IPS DF 4.7 (cell line): ENCODE data around the gene LHFPL6.

Source experiments
- DNase-seq: peaks from one replicate; pipeline ENCODE4 v3.0.0-alpha.2; 2013; ENCODE audit warnings: low spot score; ENCODE audit errors: extremely low read depth

LHFPL6 gene

DNA sequence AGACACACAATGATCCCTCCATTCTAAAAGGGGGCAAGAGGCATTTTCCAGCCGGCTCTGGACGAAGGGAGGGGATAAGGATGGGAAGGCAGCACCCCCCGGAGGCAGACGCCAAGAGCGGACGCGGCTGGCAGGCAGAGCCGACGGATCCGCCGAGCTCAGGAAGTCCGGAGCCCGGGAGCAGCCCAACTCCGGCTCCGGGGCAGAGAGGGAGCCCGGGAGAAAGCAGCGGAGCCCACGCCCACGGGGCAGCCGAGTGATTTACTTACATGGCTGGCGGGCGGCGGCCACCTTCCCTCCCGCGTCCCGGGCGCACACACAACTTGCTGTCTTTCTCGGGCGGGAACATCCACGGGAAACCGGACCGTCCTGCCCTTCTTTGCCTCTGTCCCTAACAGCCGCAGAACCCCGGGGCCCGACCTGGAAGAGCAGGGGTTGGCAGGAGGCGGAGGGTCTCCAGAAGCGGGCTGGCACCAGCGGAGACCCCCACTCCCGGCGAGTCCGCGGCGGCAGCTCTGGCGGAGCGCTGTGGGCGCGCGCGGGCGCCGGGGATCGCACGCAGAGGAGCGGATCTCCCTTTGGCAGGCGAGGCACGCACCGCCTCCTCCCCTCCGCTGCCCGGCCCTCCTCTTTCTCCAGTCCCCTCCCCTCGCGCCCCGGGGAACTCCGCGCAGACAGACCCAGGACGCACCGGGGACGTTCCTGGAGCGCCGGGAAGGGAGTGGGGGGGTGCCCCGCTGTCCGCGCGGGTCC lies at the start of gene LHFPL6:
LHFPL6 (minus strand) TSS at position 580 of the 753 bp plus-strand sequence.
- DNase-seq: no peak

DNA sequence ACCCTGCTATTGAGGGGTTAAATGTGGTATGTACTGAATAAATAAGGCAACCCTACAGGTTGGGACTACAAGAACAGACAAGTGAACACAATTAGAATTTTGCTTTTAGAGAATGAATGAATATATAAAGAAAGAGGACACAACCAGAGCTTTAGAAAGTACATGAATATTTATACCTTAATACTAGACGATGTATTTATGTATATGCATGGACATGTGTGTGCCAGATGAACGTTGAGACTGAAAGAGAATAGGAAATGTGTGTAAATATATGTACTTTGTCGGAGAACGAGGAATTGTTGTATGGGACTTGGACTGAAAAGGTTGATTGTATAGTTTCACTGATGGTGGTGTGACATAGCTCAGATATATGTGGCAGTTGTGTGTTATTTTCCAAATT lies 43.1 kb upstream of the LHFPL6 start:
- DNase-seq: no peak

DNA sequence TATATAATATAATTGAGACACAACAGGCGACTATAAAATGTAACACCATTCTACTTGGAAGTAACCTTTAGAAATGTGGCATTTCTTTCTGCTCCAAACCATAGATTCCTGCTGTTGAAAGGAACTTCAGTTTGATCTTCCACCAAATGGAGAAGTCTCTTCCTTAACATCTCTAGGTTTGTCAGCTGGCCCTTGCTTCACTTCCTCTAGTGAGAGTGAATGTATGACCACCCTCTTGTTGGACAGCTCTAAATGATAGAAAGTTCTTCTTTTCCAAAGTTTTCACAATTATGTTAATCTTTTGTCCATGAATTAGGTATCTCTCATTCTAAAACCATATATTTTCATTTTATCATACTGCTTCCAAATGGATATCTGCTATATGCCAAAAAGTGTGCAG lies 38.7 kb upstream of the LHFPL6 start:
- DNase-seq: no peak

DNA sequence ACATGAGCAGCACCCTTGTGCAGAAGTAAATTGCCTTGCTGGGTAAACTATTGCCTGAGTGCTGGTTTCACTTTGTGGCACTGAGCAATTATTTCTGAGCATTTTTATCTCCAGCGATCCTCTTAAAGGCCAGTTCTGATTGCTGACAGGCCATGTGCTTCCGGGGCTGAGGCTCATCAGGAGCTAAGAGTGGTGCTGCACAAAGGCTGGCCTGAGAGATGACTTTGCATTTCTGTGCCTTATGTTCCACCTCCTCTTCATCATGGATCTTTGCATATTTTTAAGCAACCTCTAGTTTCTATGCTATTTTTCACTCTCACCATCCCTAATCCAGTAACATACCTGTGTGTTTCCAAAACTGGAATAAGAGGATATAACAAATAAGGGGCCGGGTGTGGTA lies 34.9 kb upstream of the LHFPL6 start:
- no peak for DNase-seq

DNA sequence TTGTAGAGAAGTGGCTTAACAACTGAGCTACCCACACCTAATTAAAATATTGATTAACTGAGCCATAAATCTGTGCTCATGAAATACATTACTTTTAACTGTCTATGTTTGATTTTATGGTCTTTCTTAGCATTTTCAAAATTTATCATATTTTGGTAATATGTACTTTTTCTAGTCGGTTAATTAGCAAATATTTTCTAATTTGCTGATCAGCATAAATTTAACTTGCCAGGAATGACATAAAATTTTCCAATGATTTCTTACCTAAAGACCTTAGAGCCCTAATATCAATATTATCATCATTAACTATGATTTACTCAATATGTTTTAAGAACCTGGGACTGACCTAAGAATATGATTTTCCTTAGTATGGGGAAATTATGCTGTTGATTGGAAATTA lies 32.6 kb upstream of the LHFPL6 start:
- no peak for DNase-seq

DNA sequence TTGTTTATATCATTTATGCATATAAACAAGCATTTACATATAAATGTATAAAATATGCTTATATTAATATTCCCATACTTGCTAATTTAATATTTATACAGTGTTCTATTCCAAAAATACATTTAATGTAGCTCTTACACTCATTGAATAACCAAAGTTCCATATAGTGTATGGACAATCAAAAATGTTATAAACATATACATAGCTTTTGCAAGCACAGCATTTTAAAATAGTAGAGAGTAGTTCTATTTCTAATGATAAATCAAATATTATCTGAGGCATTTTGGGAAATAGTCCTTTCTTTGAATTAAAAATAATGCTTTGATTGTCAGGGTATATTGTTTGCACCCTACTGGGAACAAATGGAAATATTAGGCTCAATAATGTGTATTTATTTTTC lies 30.0 kb upstream of the LHFPL6 start:
- no peak for DNase-seq

DNA sequence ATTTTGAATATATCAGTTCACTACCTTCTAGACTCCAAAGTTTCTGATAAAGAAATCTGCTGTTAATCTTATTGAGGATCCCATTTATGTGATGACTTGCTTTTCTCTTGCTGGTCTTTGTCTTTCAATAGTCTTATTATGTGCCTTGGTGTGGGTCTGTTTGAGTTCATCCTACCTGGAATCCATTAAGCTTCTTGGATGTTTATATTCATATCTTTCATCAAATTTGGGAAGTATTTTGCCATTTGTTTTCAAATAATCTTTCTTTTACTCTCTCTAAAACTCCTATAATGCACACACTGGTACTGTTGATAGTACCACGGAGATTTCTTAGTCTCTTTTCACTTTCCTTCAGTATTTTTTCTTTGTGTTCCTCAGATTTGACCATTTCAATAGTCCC lies 28.3 kb upstream of the LHFPL6 start:
- DNase-seq: no peak

DNA sequence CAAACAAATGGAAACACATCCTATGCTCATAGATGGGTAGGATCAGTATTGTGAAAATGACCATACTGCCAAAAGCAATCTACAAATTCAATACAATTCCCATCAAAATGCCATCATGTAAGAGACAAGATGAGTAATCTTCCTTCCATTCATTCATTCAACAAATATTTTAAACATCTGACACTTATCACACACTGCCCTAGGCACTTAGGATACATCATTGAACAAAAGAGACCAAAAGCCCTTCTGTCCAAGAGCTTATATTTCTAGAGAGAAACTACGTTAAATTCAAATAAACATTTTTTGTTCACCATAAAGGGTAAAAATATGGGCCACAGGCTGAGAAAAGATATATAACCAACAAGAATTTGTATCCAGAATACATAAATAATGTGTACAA lies 20.5 kb upstream of the LHFPL6 start:
- DNase-seq: no peak

DNA sequence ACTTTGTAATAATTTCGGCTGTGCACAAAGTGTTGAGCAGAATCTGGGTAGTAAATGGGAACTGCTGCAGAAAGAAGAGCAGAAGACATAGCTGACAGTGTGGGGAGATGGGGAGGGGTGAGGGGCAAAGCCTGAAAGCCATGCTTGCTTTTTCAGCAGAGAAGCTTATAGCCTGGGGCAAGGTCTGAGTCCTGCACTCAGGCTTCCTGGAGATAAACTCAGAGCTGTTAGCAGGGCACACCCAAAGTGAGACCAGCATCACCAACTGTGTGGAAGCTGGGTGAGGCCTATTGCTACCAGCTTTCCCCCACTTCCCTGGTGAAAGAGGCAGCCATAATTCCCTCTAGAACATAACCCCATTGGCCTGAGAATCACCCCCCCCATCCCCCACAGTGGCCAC lies 15.6 kb upstream of the LHFPL6 start:
- no peak for DNase-seq

DNA sequence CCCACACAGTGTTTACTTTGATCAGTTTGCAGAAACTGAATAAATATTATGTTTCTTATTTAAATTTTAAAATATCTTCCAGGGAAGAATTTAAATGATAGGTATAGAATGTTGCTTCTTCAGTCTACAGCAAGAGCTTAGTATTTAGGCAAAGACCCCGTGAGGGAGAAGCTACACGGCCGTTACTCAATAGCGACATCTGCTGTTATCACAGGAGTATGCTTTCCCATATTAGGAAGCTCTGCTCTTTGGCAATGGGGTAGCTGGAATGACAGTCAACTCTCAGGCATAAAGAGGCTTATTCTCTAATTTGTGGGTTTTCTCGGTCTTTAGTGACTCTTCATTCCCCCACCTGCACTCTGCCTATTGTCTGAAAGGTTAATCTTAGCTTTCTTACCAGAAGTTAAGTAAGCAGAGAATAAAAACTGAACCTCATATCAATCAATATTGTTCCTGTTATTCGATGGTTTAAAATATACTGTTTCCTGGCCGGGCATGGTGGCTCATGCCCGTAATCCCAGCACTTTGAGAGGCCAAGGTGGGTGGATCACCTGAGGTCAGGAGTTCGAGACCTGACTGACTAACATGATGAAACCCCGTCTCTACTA lies 13.2 kb upstream of the LHFPL6 start:
- DNase-seq: no peak

DNA sequence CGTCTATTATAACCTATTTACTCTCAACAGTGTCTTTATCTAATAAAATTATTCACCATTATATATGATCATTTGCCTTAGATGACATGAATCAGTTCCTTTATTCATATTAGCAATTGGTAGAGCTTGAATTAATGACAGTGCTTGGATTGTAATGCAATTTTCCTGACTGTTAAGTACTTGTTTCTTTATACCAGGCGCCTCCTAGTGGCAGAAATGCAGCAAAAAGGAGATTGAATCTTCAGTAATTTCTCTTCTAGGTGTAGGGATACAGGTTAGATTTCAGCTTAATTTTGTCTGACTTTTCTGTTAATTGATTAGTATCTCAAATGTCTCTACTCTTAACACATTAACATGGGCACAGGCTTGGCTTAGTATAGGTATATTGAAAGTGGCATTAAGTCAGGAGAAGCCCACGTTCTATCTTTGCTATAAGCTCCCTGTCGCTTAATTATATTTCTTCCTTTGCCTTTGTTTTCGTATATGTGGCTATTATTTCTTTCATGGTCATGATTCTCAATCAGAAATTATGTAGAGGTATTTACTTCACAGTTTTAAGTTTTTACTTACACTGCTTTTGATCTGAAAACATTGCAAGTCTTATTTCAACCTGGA lies 9.1 kb upstream of the LHFPL6 start:
- DNase-seq: no peak

DNA sequence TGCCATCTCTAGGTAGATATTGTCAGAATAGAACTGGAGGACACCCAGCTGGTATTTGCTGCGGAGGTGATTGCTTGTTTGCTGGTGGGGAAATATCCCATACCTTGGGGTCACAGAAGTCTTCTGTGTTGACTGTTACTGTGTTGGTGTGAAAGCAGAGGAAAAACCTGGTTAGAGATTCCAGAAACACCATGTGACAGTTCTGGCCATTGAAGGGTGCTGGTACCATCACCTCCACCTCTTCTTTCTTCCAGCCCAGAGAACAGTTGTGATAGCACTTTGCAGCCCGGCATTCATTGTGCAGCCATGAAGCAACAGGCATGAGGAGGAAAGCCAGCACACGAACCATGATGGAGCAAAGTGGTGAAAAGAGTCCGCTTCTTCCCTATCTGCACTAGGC lies 4.9 kb upstream of the LHFPL6 start:
- DNase-seq: no peak

DNA sequence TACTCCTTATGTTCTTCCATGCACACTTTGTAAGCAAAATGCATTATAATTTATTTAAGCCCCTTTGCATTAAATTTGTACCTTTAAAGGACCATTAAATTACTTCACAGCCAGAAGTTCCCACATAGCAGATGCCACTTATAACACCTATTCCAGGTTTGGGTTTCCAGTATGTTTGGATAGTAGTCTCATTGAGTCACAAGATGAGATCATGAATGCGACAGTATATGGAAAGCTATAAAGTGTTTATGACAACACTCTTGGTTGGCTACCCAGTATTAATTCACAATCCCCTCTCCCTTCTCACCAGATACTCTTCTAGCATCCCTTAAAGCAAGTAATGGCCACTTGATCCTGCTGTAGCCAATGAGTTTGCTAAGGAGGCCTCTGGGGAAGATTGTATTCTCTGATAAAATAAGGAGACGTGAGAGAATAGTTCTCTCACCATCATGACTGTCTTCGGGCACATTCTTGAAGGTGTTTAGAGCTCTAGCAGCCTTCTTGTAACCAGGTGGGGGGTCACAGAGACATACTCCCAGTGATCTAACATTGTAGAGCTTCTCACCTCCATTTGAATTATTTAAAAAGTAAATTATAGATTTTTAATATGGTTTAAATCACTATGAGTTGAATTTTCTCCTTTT lies 2.8 kb upstream of the LHFPL6 start:
- DNase-seq: no peak

DNA sequence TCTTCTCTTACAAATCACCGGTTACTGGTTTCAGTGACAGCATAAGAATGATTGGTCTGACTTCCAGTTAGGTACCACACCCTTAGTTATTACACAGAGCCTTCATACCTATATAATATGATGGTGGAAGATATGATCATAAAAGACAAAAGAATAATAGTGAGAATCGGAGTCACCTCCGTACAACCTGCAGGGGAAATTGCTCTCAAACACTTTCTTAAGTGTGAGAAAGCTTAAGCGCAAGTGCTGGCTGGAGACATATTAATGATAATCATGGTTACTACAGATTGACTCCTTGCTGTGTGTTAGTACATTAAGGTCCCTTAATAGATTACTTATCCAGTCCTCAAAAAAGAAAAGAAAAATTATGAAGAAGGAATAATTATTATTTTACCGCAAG lies 1.8 kb upstream of the LHFPL6 start:
- DNase-seq: no peak

DNA sequence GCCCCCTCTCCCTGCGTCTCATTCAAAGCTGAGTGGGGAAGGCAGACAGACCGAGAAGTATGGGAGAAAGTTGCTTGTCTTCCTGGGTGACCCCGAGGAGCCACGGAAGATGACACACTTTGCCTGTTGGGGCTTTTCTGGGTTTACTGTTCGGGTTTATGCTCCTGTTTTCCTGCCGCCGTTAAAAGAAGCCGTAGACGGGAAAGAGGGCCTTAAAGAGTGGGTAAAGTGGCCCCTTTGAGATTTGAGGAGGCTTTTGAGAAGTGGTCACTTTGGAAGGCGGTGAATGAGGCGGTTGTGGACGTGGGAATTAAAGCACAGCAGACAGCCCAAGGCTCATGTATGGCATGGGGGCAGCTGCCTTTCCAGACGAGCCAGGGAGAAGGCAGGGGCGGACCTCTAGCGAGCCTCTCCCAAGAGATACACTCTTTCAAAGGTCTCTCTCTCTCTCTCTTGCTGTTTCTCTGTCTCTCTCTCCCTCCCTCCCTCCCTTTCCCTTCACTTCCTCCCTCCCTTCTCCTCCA lies 493 bp upstream of the LHFPL6 start:
- DNase-seq: no peak

DNA sequence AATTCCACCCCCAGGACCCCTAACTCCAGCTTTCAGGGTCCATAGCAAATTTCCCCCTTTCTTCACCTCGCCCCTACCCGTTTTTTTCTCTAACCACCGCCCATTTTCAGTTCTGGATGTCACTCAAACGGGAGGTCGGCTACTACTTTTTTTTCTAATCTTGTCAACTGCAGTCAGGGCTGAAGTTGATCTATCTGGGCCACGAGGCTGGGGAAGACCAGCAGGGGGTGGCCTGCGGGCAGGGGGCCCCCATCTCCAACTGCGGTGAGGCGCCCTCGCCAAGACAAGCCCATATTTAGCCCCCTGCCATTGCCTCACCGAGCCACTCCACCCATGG lies 748 bp downstream of the LHFPL6 start:
- DNase-seq: no peak

DNA sequence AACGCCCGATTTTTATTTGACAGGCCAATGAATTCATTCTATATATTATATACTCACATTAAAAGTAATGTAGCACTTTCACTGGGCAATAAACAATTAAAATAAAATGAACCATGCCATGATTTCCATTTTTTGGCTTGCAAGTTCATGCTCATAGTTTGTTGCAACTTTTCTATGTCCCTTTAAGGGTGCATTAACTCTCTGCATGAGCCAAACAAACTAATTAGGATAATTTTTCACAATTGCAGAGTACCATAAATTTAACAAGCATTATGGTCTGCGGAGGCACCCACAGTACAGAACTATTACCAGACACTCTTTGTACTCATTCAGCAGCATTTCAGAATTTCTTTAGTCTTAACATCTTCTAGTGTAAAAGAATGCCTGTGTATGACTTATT lies 1.4 kb downstream of the LHFPL6 start:
- no peak for DNase-seq

DNA sequence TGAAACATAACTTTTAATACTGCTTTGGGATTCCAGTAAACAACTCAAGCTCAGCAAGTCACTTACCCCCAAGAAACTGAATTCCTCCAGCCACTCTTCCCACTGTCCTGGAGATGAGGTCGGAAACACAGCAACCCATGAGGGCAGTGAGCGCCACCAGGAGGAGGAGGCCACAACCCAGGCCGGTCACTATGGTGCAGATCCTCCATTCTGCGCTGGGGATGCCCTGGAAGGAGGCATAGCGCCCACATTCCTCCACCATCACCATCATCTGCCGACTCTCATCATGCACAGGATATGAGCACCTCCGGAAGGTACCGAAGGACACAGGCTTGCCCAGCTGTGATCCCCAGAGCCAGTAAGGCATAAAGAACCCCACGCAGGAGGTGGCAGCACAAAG lies 2.2 kb downstream of the LHFPL6 start:
- no peak for DNase-seq

DNA sequence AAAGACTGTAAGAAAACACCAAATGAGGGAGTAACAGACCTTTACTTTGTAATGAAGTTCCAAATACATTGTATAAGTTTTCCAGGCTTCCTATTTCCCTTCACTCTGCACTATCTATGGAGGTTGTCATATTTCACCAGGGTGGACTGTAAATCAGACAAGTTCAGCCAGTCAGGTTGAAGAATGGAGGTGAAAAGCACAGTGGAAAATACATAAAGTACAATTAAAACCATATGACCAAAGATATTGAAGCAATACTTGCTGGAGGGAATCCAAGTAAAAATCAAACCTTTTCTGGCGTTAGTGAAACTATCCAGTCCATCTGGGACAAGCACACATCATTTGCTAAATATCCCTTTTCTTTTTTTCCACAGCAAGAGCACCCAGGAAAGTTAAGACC lies 3.2 kb downstream of the LHFPL6 start:
- no peak for DNase-seq

DNA sequence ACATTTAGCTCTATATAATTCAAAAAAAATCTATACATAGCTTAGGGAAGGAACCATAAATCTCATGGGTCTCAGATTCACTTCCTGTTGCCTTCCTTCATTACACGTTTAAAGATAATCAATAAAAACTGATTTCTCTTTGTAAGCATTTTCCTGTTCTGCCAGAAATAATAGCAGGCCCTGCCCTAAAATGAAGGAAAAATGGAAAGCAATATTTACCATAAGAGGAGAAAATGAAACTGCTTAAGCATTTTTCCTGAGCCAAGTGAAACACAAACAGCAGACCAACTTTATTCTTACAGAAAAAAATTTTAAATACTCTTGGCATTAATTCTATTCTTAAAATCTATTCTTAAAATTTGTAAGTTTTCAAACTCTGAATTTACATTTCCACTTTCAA lies 4.0 kb downstream of the LHFPL6 start:
- no peak for DNase-seq

DNA sequence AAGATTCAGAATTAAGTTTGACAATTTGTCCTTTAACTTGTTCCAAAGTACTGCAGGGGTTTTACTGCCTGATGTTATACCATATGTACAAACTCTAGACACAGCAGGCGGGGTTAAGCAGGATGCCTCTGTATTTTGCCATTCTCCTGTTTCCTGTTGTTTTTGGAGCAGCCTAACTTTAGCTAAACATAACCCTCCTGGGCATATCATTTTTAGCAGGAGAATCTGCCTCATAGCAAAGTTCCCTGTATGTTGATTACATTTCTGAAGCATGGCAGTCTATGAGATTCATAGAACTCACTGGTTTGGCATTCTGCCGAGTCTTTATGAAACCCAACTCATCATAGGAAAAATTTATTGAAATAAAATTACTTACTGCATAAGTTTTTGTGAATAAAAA lies 5.2 kb downstream of the LHFPL6 start:
- DNase-seq: no peak

DNA sequence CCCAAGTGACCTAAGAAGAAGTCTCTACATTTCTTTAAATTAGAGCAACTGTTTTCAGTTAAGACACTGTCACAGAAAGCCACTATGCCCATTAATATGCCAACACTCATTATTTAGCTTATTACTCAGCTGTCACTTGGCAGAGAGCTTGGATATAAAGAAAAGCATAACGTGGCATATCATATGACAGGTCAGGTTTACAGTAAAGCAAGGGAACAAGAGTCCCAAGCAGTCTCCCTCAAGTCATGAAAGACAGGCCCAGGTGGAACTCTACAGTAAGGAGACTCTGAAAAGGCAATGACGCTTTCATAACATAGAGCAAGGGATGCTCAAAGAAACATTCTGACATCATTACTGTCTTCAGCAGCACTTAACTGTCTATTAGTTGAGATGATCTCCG lies 6.3 kb downstream of the LHFPL6 start:
- no peak for DNase-seq
